ENCODE data around the gene CPPED1. TPM values are rescaled to one million over a fixed set of nuclear protein-coding genes. Genes with fewer than 3 reads are reported as not detected.

CPPED1 gene
- polyA plus RNA-seq, 3 donors = 100 to 292 (median 259) TPM

DNA sequence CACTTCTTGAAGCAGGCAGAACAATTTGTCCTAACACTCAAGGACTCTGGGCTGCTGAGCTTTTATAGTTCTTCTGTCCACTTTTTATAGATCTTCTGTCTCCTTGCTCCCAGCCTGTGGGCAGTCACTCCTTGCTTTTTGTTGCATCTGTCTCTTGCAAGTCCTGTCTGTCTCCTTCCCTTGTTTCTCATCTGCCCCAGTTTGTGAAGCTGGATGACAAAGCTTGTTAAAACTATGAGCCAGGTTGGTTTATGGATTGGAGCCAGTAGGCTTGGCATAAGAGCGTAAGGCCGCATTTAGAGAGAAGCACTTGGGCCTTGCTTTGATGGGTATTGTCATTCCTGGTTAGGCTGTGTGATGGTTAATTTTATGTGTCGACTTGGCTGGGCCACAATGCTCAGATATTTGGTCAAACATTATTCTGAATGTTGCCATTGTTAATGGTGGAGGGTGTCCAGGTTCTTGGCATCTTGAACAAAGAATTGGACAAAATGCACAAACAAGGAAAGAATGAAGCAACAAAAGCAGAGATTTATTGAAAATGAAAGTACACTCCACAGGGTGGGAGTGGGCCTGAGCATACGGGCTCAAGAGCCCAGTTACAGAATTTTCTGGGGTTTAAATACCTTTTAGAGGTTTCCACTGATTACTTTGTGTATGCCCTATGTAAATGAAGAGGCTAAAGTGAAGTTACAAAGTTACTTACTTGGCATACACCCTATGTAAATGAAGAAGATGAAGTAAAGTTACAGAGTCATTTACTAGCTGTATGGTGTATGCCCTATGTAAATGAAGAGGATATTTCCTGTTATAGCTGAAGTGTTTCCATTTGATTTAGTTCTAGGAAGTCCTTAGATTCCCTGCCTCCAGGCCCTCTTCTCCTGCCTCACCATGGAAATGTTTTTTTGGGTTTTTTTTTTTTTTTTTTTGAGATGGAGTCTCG lies 8.0 kb upstream of the CPPED1 start:
- Histone ChIP-seq H3K4me1 (ENCODE audit: control insufficient read depth in 1 of 2, insufficient read depth in 2 of 2, low read length in 2 of 2) (peaks cover 49 to 55% of the 10 kb centered on the region in 2 donors), H3K4me3 (replicated peaks in 1 of 3; ENCODE audit: low read depth in 2 of 3, low read length in 3 of 3) (no peak overlapping the region), H3K9ac (ENCODE audit: insufficient read depth, low read length, poor library complexity, severe bottlenecking) (no peak overlapping the region), H3K9me3 (replicated peaks in 1 of 2; ENCODE audit: control insufficient read depth in 1 of 2, insufficient read depth in 1 of 2, low read length in 2 of 2) (peaks cover 0 to 12% of the 10 kb centered on the region in 2 donors), H3K4me2 (replicated peaks; ENCODE audit: extremely low read depth, low read length, poor library complexity, severe bottlenecking) (no peak overlapping the region), H4K20me1 (ENCODE audit: insufficient read depth, low read length) (no peaks in the 10 kb centered on the region), H3K27ac (ENCODE audit: low read depth in 1 of 2, low read length in 2 of 2) (no peak overlapping the region), H2AFZ (ENCODE audit: insufficient read depth, low read depth, low read length, poor library complexity, severe bottlenecking) (no peak overlapping the region), H3K36me3 (replicated peaks in 1 of 2; ENCODE audit: control insufficient read depth in 1 of 2, insufficient read depth in 2 of 2, low read length in 2 of 2) (no peaks in the 10 kb centered on the region), H3K27me3 (ENCODE audit: control insufficient read depth in 2 of 2, insufficient read depth in 2 of 2, low read length in 2 of 2) (no peaks in the 10 kb centered on the region), H3K79me2 (ENCODE audit: insufficient read depth, low read length) (no peaks in the 10 kb centered on the region)
- DNase-seq = no peak
- TF ChIP-seq, protein P1, sequence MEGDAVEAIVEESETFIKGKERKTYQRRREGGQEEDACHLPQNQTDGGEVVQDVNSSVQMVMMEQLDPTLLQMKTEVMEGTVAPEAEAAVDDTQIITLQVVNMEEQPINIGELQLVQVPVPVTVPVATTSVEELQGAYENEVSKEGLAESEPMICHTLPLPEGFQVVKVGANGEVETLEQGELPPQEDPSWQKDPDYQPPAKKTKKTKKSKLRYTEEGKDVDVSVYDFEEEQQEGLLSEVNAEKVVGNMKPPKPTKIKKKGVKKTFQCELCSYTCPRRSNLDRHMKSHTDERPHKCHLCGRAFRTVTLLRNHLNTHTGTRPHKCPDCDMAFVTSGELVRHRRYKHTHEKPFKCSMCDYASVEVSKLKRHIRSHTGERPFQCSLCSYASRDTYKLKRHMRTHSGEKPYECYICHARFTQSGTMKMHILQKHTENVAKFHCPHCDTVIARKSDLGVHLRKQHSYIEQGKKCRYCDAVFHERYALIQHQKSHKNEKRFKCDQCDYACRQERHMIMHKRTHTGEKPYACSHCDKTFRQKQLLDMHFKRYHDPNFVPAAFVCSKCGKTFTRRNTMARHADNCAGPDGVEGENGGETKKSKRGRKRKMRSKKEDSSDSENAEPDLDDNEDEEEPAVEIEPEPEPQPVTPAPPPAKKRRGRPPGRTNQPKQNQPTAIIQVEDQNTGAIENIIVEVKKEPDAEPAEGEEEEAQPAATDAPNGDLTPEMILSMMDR (IDR thresholded peaks at IDR 0.05) = no peak
- intact Hi-C loops (cut with micrococcal nuclease) = loop anchor here in 1 of 2 donors (10.0 kb wide), 1 partner anchor 717 kb away; no protein-coding TSS in a partner anchor
- Mint-ChIP-seq H3K36me3 (peaks cover 0 to 4% of the 10 kb centered on the region in 2 donors), H3K4me3 (no peak overlapping the region), H3K27me3 (ENCODE audit: low read depth in 3 of 3) (peaks cover 0 to 5% (median 1%) of the 10 kb centered on the region in 3 donors), H3K4me1 (peaks cover 53% of the 10 kb centered on the region), H3K9me3 (peaks cover 6 to 21% (median 10%) of the 10 kb centered on the region in 7 donors), H3K27ac (peak overlapping the region in 1 of 7 donors; percentile 43)
- 97% methylated on average over 3 of the region's 5 CpGs for WGBS (ENCODE audit: insufficient coverage)

DNA sequence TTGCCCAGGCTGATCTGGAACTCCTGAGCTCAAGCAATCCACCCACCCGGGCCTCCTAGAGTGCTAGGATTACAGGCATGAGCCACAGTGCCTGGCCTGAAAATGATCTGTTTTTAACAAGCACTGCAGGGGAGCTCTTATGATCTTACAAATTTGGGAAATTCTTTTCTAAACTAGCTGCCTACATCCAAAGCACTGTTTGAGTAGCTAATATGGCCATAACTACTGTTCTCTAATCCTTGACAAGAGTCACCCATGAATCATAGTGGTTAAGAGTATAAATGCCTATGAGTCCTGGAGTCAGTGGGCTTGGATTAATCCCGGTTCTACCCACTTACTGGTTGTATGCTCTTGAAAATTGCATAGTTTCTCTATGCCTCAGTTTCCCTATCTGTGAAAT lies 1.4 kb upstream of the CPPED1 start:
- Mint-ChIP-seq H3K27me3 (ENCODE audit: low read depth in 3 of 3) (peaks cover 0 to 3% (median 0%) of the 10 kb centered on the region in 3 donors), H3K27ac (no peak overlapping the region), H3K4me1 (peaks cover 44% of the 10 kb centered on the region), H3K4me3 (no peak overlapping the region), H3K9me3 (peaks cover under 1 to 5% (median 4%) of the 10 kb centered on the region in 7 donors), H3K36me3 (peaks cover 2 to 14% of the 10 kb centered on the region in 2 donors)
- WGBS (ENCODE audit: insufficient coverage) = 100% methylated on average over 1 of the region's 2 CpGs
- intact Hi-C loops (cut with micrococcal nuclease) = no loop called here
- TF ChIP-seq, protein P1 (IDR thresholded peaks at IDR 0.05) = no peak
- Histone ChIP-seq H3K27ac (ENCODE audit: low read depth in 1 of 2, low read length in 2 of 2) (no peak overlapping the region), H4K20me1 (ENCODE audit: insufficient read depth, low read length) (peaks cover 24% of the 10 kb centered on the region), H3K4me3 (replicated peaks in 1 of 3; ENCODE audit: low read depth in 2 of 3, low read length in 3 of 3) (no peak overlapping the region), H3K9ac (ENCODE audit: insufficient read depth, low read length, poor library complexity, severe bottlenecking) (no peak overlapping the region), H2AFZ (ENCODE audit: insufficient read depth, low read depth, low read length, poor library complexity, severe bottlenecking) (no peak overlapping the region), H3K36me3 (replicated peaks in 1 of 2; ENCODE audit: control insufficient read depth in 1 of 2, insufficient read depth in 2 of 2, low read length in 2 of 2) (no peaks in the 10 kb centered on the region), H3K9me3 (replicated peaks in 1 of 2; ENCODE audit: control insufficient read depth in 1 of 2, insufficient read depth in 1 of 2, low read length in 2 of 2) (peaks cover 0 to 3% of the 10 kb centered on the region in 2 donors), H3K4me2 (replicated peaks; ENCODE audit: extremely low read depth, low read length, poor library complexity, severe bottlenecking) (no peak overlapping the region), H3K79me2 (ENCODE audit: insufficient read depth, low read length) (peaks cover 39% of the 10 kb centered on the region), H3K27me3 (ENCODE audit: control insufficient read depth in 2 of 2, insufficient read depth in 2 of 2, low read length in 2 of 2) (no peaks in the 10 kb centered on the region), H3K4me1 (ENCODE audit: control insufficient read depth in 1 of 2, insufficient read depth in 2 of 2, low read length in 2 of 2) (peaks cover 36 to 47% of the 10 kb centered on the region in 2 donors)
- DNase-seq = no peak
